HG03520 (cell line): ENCODE results near the gene ZDBF2.
"Not testable (repeated sequence)": the region's sequence is repeated elsewhere in the genome, so short reads cannot be mapped to it uniquely, and the experiment has no call there.

Source experiments
- ATAC-seq: cut with Tn5 transposase; IDR thresholded peaks from one replicate; pipeline ENCODE4 v1.9.1; 2021; ENCODE audit warnings: mild to moderate bottlenecking, moderate library complexity; ENCODE audit not compliant: unreplicated experiment

The ZDBF2 gene

GRCh38 chr2:206323033-206323432 is 48.6 kb downstream of the ZDBF2 start:
- ATAC-seq = no peak

DNA sequence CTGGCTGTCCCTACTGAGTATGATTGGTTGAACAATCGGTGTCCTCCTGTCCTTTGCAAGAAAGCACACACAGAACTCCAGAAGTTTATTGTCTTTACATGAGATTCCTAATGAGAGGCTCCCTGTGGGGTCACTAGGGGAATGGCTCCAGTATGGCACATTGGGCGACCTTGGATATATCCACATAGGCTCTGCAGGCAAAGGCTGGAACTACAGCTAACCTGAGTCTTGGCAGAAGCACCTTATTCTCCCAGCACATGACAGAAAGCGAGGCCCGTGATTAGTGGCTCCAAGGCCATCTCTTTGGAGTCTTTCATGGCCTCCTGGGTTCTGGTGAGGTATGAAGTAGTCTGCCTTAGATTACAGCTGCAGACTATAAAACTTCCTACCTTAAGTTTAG is 49.0 kb downstream of the ZDBF2 start:
- no peak for ATAC-seq

DNA sequence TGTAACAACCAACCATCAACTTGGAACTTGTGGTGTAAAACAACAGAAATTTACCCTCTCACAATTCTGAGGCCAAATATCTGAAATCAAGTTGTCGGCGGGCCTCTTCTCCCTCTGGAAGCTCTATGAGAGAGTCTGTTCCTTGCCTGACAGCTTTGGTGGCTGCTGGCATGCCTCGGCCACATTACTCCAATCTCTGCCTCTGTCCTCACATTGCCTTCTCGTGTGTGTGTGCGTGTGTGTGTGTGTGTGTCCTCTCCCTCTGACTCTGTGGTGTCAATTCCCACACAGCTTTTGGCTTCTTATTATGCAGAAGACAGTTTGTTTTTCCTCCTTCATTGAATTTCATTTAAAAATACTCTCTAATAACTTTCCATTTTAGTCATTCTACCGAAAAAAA is 50.4 kb downstream of the ZDBF2 start:
- ATAC-seq = no peak

DNA sequence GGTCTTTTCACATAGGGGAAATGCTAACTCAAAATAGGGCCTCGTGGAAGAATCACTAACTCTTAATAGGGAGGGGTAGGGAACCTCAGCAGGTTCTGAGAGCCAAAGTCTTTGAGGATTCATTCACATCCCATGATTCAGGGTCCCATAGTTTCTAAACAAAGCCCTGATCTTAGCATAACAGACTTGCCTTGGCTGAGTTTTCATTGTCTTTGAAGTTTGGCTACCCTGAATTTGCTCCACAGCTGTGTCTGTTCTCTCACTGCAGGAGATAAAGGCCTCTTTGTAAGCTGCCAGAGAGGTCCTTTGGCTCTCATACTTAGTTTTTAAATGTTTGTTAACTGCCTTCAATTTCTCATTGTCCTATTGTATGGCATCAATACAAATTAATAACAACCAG is 54.5 kb downstream of the ZDBF2 start:
- no peak for ATAC-seq

DNA sequence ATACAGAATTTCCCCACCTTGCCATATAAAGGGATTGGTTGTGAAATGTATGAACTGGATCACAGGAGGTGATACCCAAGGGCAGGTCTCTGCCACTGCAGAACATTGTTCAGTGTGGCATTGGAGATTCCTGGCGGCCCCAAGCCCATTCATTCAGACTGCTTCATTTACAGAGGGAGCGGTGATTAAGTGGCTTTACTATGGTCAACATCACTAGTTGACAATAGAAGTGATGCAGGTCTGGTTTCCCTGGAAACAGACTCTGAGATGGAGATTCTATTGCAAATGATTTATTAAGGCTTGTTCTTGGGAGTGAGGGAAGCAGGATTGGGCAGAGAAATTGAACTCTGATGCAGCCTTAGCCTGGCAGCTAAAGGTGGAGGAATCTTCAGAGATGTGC is 62.4 kb downstream of the ZDBF2 start:
- no peak for ATAC-seq

DNA sequence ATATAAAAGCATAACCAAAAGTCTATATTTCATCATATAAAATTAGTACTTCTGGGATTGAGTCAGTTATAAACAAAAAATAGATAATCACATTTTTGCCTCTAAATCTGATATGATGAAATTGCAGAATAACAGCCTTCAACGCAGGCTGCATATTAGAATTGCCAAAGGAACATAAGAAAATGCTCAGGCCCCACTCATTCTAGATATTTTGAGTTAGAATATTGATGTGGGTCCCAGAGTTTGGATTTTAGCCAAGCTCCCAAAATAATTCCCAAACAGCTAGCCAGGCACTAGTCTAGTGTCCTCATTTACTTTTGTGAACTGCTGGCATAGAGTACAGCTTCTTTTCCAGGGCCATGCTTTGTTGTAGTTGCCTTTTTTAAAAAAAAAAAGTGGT is 63.5 kb downstream of the ZDBF2 start:
- no peak for ATAC-seq

- ATAC-seq = no peak
These were observed 66.9 kb downstream of the ZDBF2 start for GRCh38 chr2:206341396-206341795.

GRCh38 chr2:206343144-206343543 is 68.7 kb downstream of the ZDBF2 start:
- ATAC-seq = no peak

DNA sequence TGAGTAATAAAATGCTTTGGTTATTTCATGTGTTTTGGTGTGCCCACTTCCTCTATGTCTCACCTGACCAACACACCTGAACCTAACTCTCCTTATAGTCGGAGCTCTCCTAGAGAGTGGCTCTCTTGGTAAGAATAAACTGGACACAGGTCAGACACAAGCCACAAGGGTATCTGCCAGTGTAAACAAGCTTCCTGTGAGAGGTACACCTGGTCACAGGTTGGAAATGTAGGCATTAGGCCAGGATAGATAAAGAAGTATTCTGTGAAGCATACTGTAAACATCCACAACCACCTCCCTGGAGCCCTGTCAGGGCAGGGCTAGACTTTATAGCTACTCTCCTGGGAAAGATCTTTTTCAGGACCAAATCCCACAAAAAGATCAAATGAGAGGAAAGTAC is 69.4 kb downstream of the ZDBF2 start:
- ATAC-seq = no peak

- ATAC-seq = no peak
These were observed 71.1 kb downstream of the ZDBF2 start for GRCh38 chr2:206345606-206346005.

DNA sequence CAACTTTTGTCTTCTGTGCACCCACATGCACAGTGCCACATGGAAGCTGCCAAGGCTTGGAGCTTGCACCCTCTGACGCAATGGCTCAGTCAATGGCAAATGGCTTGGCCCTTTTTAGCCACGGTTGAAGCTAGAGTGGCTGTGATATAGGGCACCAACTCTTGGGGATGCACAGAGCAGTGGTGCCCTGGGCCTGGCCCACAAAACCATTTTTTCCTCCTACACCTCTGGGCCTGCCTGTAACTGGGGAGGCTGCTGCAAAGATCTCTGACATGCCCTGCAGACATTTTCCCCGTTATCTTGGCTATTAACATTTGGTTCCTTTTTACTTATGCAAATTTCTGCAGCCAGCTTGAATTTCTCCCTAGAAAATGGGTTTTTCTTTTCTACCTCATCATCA is 74.9 kb downstream of the ZDBF2 start:
- ATAC-seq = no peak

GRCh38 chr2:206352571-206352970 is 78.1 kb downstream of the ZDBF2 start:
- ATAC-seq = no peak

GRCh38 chr2:206353685-206354084 is 79.2 kb downstream of the ZDBF2 start:
- ATAC-seq = peak; percentile 53

DNA sequence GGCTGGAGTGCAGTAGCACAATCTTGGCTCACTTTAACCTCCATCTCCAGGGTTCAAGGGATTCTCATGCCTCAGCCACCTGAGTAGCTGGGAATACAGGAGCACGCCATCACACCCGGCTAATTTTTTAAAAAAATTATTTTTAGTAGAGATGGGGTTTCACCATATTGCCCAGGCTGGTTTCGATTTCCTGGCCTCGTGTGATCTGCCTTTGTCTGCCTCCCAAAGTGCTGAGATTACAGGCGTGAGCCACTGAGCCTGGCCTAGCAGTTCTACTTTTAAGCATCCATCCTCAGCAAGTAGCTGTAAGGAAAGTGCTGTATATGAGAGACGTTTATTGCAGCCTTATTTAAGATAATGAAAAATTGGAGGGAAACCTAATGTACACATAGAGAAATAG is 79.7 kb downstream of the ZDBF2 start:
- peak; percentile 51 for ATAC-seq

DNA sequence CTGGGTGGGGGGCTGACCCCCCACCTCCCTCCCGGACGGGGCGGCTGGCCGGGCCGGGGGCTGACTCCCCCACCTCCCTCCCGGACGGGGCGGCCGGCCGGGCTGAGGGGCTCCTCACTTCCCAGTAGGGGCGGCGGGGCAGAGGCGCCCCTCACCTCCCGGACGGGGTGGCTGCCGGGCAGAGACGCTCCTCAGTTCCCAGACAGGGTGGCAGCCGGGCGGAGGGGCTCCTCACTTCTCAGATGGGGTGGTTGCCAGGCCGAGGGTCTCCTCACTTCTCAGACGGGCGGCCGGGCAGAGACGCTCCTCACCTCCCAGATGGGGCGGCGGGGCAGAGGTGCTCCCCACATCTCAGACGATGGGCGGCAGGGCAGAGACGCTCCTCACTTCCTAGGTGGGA is 82.4 kb downstream of the ZDBF2 start:
- not testable (repeated sequence) for ATAC-seq

DNA sequence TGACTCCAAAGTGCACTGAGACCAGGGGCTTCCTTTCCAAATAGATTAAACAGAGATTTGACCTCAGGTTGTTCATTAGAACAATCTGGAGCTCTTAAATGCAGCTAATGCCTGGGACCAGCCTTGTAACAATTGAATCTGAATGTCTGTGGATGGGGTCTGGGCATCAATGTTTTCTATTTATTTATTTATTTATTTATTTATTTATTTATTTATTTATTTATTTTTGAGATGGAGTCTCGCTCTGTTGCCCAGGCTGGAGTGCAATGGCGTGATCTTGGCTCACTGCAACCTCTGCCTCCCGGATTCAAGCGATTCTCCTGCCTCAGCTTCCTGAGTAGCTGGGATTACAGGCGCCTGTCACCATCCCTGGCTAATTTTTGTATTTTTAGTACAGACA is 86.4 kb downstream of the ZDBF2 start:
- not testable (repeated sequence) for ATAC-seq

DNA sequence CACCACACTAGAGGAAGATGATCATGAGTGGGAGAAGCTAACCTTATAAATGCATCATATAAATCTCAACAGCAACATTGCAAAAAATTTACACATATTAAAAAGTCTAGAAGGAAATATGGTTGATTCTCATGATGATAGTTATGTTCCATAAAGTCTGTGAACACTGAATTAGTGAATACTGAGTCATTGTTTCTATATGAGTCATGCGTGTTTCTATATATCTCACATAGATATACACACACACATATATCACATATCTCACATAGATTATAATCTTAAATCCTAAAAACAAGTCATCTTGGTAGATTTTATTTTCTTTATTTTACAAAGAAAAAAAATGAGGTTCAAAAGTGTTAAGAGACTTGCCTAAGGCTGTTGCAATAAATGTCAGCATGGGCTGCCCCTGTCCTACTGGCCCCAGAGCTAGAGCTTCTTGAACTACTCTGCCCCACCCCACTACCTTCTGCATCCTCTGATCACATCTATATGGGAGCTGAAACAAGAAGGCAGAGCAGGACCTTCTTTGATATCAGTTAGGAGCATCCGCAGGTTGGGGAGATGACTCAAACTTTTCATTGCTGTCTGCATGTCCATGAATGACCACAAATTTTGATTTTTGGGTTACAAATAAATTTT is 87.1 kb downstream of the ZDBF2 start:
- peak; percentile 96 for ATAC-seq
